HG03575 (cell line): ENCODE data around the gene ZNF804B.

ENCODE experiments used
- ATAC-seq: cut with Tn5 transposase; IDR thresholded peaks from one replicate; pipeline ENCODE4 v1.9.1; 2021; ENCODE audit not compliant: unreplicated experiment, insufficient number of reproducible peaks, low FRiP score; ENCODE audit errors: extremely low read depth

The ZNF804B gene

DNA sequence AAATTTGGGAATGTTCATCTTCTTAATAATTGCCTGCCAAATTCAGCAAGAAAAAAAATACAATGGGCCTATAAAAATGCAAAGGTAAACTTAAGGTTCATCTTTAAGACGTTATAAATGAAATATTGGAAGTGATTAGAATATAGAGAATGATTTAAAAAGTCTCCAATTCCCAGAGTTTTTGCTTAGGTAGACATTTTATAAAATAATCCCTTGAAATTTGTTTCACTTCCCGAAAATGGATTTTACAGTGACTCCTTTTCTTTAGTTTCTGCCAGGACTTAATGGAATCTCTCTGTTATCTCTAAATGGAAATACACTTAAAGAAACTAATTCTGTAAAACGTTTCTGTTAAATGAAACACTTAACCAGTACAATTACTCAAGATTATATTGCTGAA is 580.2 kb downstream of the ZNF804B start:
- ATAC-seq = no peak

DNA sequence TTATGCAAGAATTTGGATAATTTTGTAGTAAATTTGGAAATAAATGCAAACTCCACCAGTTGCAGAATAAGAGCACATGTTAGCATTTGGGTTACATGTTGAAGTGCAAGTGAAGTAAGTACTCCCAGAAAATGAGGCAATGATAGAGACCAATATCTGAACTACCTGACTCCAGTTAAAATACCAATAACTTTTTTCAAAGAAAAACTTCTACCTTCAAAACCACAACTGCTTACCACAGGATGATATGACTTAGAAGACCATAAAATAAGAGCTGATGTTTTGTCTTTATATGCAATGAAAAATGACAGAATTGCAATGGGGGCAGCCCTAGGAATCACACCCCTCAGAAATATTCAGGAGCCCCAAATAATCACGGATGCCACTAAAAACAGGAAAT is 597.6 kb downstream of the ZNF804B start:
- ATAC-seq = no peak

DNA sequence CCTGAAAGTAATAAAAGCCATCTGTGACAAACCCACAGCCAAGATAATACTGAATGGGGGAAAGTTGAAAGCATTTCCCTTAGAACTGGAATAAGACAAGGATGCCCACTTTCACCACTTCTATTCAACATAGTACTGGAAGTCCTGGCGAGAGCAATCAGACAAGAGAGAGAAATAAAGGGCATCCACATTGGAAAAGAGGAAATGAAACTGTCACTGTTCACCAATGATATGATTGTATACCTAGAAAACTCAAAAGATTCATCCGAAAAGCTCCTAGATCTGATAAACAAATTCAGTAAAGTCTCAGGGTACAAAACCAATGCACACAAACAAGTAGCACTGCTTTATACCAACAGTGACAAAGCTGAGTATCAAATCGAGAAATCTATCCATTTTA is 617.7 kb downstream of the ZNF804B start:
- ATAC-seq = no peak

DNA sequence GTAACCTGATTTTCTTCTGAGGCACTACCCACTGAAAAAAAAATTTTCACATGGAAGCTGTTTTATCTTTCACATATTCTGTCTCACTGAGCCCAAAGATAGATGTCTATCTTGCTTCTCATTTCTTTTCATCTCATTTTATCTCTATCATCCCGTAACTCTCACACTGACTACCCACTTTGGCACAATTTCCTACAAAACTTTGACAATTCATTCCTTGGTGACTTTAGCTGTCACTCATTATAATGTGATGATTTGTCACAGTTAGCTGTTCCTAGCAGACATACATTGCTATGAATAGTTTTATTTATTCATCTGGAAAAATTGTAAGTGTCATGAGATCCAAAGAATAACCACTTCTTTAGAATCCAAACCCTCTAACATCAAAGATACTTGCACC is 625.9 kb downstream of the ZNF804B start:
- no peak for ATAC-seq
